Lower leg skin (tissue), 4 donors: ENCODE data around the gene MZF1. TPM values are rescaled to one million over a fixed set of nuclear protein-coding genes. Genes with fewer than 3 reads are reported as not detected.

Experiments used
- DNase-seq, 2 donors: peaks; one replicate each; pipeline ENCODE4 v3.0.0-alpha.2; 2019; ENCODE audit warnings: low spot score in 2 of 2
- H3K4me3 ChIP-seq: fragments of 200-600 bp; sonication (generic); 2 replicates; pipeline ENCODE4 v1.5.1; 2017; ENCODE audit warnings: mild to moderate bottlenecking, low read depth; ENCODE audit not compliant: poor library complexity, severe bottlenecking
- POLR2A ChIP-seq, 2 donors: fragments of 450-650 bp; IDR thresholded peaks; one replicate each; pipeline ENCODE4 v1.6.1; 2016 to 2017; ENCODE audit warnings: antibody characterized with exemption in 2 of 2, mild to moderate bottlenecking in 1 of 2, moderate library complexity in 1 of 2
- WGBS, 2 donors: methylation state at CpG; one replicate each; pipeline ENCODE4 v1.1.5; 2018; 5-methylcytosine and 5-hydroxymethylcytosine counted together
- intact Hi-C: fragments of 100-400 bp; cut with DNase I; formaldehyde crosslinking; loops from one replicate; pipeline ENCODE4 v1.15.0; 2023; ENCODE audit warnings: low total_unique reads
- microRNA-seq, 2 donors: library from miRNA; unstranded; fragments of <30 nt; microRNA quantifications; one replicate each; pipeline ENCODE4, GENCODE V29; 2016; ENCODE audit warnings: borderline replicate concordance in 2 of 2, borderline number of aligned reads in 1 of 2
- total RNA-seq, 4 donors: library from RNA; depleted of rRNA; stranded (reverse); fragments of >200 nt; gene quantifications; one replicate each; pipeline ENCODE4 v1.1.0, GENCODE V29; 2016
- TF ChIP-seq, protein P1 (sequence below), 3 donors: fragments of 450-650 bp; IDR thresholded peaks; one replicate each; pipeline ENCODE4 v1.5.1; 2016; ENCODE audit warnings: antibody characterized with exemption in 3 of 3, mild to moderate bottlenecking in 3 of 3, moderate library complexity in 2 of 3

Gene MZF1
- total RNA-seq, 4 donors from 2014 or later: 14.8 to 34.7 (median 27.6) TPM

DNA sequence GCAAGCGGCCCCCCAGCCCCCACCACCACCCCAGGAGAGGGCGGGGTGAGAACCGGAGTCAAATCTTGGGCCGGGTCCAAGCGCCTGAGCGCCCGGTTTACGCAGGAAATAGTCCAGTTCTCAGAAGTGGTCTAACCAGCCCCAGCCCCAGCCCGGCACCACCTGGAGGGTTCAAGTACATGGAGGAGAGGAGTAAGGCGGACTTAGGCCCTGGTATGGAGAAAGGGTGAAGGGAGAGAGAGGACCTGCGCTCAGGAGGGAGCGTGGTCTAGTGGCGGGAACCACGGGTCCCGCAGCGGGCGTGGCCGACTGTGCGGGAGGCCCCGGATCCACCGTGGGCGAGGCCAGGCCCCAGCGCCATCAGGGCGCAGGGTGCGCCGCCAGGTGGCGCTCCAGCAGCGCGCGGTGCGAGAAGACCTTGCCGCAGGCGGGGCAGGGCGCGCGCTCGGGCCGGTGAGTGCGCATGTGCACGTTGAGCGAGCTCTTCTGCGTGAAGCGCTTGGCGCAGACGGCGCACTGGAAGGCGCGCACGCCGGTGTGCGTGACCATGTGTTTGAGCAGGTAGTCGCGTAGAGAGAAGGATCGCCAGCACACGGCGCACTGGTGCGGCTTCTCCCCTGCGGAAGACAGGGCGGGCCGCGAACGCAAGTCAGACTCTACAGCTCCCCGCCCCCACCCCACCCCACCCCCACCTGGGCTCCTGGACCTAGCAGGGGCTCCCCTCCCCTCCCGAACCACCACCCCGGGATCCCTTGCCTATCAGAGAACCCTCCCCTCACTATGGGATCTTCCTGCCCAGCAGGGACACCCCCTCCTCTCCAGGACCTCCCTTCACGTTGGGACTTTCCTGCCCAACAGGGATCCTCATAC lies 59.2 kb downstream of the MZF1 start:
- DNase-seq: peak; percentile 63 to 96
- no peak overlapping the region for H3K4me3 ChIP-seq
- intact Hi-C loops: no loop called here
- TF ChIP-seq, protein P1, sequence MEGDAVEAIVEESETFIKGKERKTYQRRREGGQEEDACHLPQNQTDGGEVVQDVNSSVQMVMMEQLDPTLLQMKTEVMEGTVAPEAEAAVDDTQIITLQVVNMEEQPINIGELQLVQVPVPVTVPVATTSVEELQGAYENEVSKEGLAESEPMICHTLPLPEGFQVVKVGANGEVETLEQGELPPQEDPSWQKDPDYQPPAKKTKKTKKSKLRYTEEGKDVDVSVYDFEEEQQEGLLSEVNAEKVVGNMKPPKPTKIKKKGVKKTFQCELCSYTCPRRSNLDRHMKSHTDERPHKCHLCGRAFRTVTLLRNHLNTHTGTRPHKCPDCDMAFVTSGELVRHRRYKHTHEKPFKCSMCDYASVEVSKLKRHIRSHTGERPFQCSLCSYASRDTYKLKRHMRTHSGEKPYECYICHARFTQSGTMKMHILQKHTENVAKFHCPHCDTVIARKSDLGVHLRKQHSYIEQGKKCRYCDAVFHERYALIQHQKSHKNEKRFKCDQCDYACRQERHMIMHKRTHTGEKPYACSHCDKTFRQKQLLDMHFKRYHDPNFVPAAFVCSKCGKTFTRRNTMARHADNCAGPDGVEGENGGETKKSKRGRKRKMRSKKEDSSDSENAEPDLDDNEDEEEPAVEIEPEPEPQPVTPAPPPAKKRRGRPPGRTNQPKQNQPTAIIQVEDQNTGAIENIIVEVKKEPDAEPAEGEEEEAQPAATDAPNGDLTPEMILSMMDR (IDR thresholded peaks at IDR 0.05): no peak
- no peak for TF ChIP-seq POLR2A (IDR thresholded peaks at IDR 0.05)
- WGBS, 2 donors: 24 to 28% methylated on average over 42 of the region's 66 CpGs

DNA sequence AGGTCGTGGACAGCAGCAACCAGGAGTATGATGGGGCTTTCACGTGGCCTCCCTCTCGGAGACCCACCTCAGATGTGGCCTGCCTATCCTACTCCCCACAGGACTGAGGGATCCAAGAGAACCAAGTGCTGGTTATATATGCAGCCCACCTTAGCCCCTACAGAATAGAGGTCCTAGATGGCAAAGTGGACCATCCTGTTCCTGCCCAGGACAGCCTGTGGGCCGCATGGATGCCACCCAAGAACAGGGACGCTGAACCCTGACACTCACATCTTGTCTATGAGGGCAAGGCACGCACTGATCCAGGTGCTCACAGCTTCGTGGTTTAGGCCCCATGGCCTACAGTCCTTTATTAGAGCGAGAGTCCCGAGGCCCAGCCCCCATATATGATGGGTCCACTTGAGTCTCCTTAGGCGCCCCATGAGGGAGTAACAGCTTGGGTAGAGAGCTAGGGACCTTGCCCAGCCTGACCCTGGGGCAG lies 59.9 kb downstream of the MZF1 start:
- 83 to 85% methylated on average over 7 of the region's 10 CpGs for WGBS, 2 donors
- no peak for DNase-seq
- intact Hi-C loops: no loop called here
- no peak for TF ChIP-seq POLR2A (IDR thresholded peaks at IDR 0.05)
- TF ChIP-seq, protein P1 (IDR thresholded peaks at IDR 0.05): no peak
- H3K4me3 ChIP-seq: no peak overlapping the region

Small RNA genes lying within 50 kb of the gene (microRNA-seq; reads per million reads assigned to microRNA genes)
- 0 to 0.57 reads per million in 2 donors for gene MIR6807

Other genes starting within 250 kb of the MZF1 start
- gene ZSCAN22, start 246.3 kb downstream of the MZF1 start, total RNA-seq: 1 to 10 TPM; 4.8 to 7.7 (median 5.4) TPM
- gene A1BG, start 219.8 kb downstream of the MZF1 start, total RNA-seq: 10 to 100 TPM in 2 of 4 donors, 1 to 10 TPM in 2; 4.8 to 16.8 (median 9.2) TPM
- gene ZNF497, start 210.6 kb downstream of the MZF1 start, total RNA-seq: 1 to 10 TPM; 1.4 to 3.1 (median 1.5) TPM
- 10 to 100 TPM in 2 of 4 donors, 1 to 10 TPM in 2; 4.7 to 12.0 (median 8.5) TPM for gene ZNF837, start 192.3 kb downstream of the MZF1 start, total RNA-seq
- gene RPS5, start 186.1 kb downstream of the MZF1 start, total RNA-seq: 1,000 to 10,000 TPM; 1,758 to 2,840 (median 2,497) TPM
- gene RNF225, start 177.7 kb downstream of the MZF1 start, total RNA-seq: 10 to 100 TPM; 30.4 to 62.7 (median 42.7) TPM
- gene ZNF584, start 164.7 kb downstream of the MZF1 start, total RNA-seq: 10 to 100 TPM; 16.9 to 28.6 (median 23.4) TPM
- 1 to 10 TPM; 2.2 to 4.5 (median 2.8) TPM for gene ZNF132, start 133.2 kb downstream of the MZF1 start, total RNA-seq
- gene ZNF324B, start 121.7 kb downstream of the MZF1 start, total RNA-seq: 10 to 100 TPM; 15.4 to 21.2 (median 16.6) TPM
- gene ZNF324, start 106.3 kb downstream of the MZF1 start, total RNA-seq: 10 to 100 TPM; 23.3 to 32.0 (median 29.4) TPM
- gene ZNF446, start 97.0 kb downstream of the MZF1 start, total RNA-seq: 10 to 100 TPM; 14.7 to 29.8 (median 22.8) TPM
- 10 to 100 TPM in 1 of 4 donors, 1 to 10 TPM in 3; 4.8 to 11.7 (median 8.1) TPM for gene SLC27A5, start 61.3 kb downstream of the MZF1 start, total RNA-seq
- 10 to 100 TPM; 13.3 to 30.5 (median 18.4) TPM for gene ZBTB45, start 53.5 kb downstream of the MZF1 start, total RNA-seq
- 100 to 1,000 TPM; 225 to 412 (median 265) TPM for gene TRIM28, start 29.3 kb downstream of the MZF1 start, total RNA-seq
- 100 to 1,000 TPM; 104 to 129 (median 118) TPM for gene CHMP2A, start 18.2 kb downstream of the MZF1 start, total RNA-seq
- 10 to 100 TPM; 14.8 to 37.0 (median 23.6) TPM for gene UBE2M, start 14.7 kb downstream of the MZF1 start, total RNA-seq